Endothelial cell of umbilical vein (primary cell): ENCODE measurements around the gene AGBL4. TPM values are rescaled to one million over a fixed set of nuclear protein-coding genes. Genes with fewer than 3 reads are reported as not detected.

Experiments
- BruUV-seq: library from RNA; stranded (reverse); fragments of 400-500 nt; replicated peaks from 2 replicates; lab custom pipeline; 2021; lab: Mats Ljungman, UMichigan
- CTCF ChIA-PET: fragments of 300-600, 350-600 bp; sonication (Branson Sonifier 250); formaldehyde crosslinking; loops from one replicate; lab custom pipeline; 2021; ENCODE audit warnings: antibody characterized with exemption, inconsistent platforms; lab: Charles Lee
- POLR2A ChIA-PET: fragments of 300-600, 350-600 bp; sonication (Branson Sonifier 250); formaldehyde crosslinking; loops from one replicate; lab custom pipeline; 2021; ENCODE audit warnings: antibody characterized with exemption, inconsistent platforms; lab: Charles Lee
- DNase-seq: peaks from one replicate; pipeline ENCODE4 v3.0.0-alpha.2; 2011; ENCODE audit warnings: low read depth, low spot score
- FAIRE-seq: peaks from 2 replicates; lab custom pipeline; 2011; peaks lifted over from hg19 to GRCh38; lab: Jason Lieb, UNC
- H2AFZ ChIP-seq: 2 replicates; pipeline ENCODE4 v1.6.0; 2012; ENCODE audit warnings: low read depth, low read length, control low read depth, inconsistent platforms
- H3K27ac ChIP-seq: 2 replicates; pipeline ENCODE4 v1.5.1; 2011; ENCODE audit warnings: low read depth, mild to moderate bottlenecking, control low read depth, low read length, moderate library complexity; ENCODE audit not compliant: insufficient read depth
- H3K27me3 ChIP-seq, 2 experiments: 2 replicates each; pipeline versions ENCODE4 v1.6.0 to v1.6.1; 2011; ENCODE audit warnings: low read length in 2 of 2, mixed read lengths in 1 of 2; ENCODE audit not compliant: control insufficient read depth in 2 of 2, insufficient read depth in 2 of 2
- H3K36me3 ChIP-seq, 2 experiments: 2 replicates in 1 of 2; 3 replicates in 1 of 2; pipeline ENCODE4 v1.5.1; 2011; ENCODE audit warnings: low read length in 2 of 2, mild to moderate bottlenecking in 1 of 2, moderate library complexity in 1 of 2; ENCODE audit not compliant: control insufficient read depth in 2 of 2, insufficient read depth in 2 of 2; ENCODE audit errors: extremely low read depth in 1 of 2
- H3K4me1 ChIP-seq: 3 replicates; pipeline ENCODE4 v1.5.1; 2011; ENCODE audit warnings: mild to moderate bottlenecking, low read length; ENCODE audit not compliant: control insufficient read depth, insufficient read depth; ENCODE audit errors: extremely low read depth
- H3K4me2 ChIP-seq: 2 replicates; pipeline ENCODE4 v1.6.1; 2011; ENCODE audit warnings: low read length, control low read depth, mixed read lengths; ENCODE audit not compliant: insufficient read depth
- H3K4me3 ChIP-seq, 3 experiments: fragments of 200-600 bp in 1 of 3; sonication (generic), shearing (Covaris generic) in 1 of 3; replicated peaks in 1 of 3; 2 replicates each; pipeline ENCODE4 v1.5.1; 2011 to 2016; ENCODE audit warnings: control low read depth in 3 of 3, low read length in 3 of 3, mild to moderate bottlenecking in 2 of 3, inconsistent platforms in 1 of 3, low read depth in 1 of 3, moderate library complexity in 1 of 3; ENCODE audit not compliant: insufficient read depth in 1 of 3
- H3K79me2 ChIP-seq: 2 replicates; pipeline ENCODE4 v1.6.0; 2012; ENCODE audit warnings: low read length, inconsistent platforms; ENCODE audit not compliant: control insufficient read depth, insufficient read depth
- H3K9ac ChIP-seq: replicated peaks from 2 replicates; pipeline ENCODE3; 2011; ENCODE audit warnings: low read length, control low read depth; ENCODE audit not compliant: insufficient read depth; ENCODE audit errors: extremely low read depth
- H3K9me1 ChIP-seq: replicated peaks from 3 replicates; pipeline ENCODE4 v1.6.0; 2011; ENCODE audit warnings: mild to moderate bottlenecking, low read length; ENCODE audit not compliant: control insufficient read depth, insufficient read depth; ENCODE audit errors: extremely low read depth
- H3K9me3 ChIP-seq: replicated peaks from 2 replicates; pipeline ENCODE4 v1.5.1; 2012; ENCODE audit warnings: low read length, inconsistent platforms; ENCODE audit not compliant: control insufficient read depth, insufficient read depth
- H4K20me1 ChIP-seq: replicated peaks from 2 replicates; pipeline ENCODE3; 2011; ENCODE audit warnings: mild to moderate bottlenecking, low read length; ENCODE audit not compliant: control insufficient read depth, insufficient read depth; ENCODE audit errors: extremely low read depth
- CTCF ChIP-seq, 2 donors: IDR thresholded peaks; 1 replicate in 1 of 2; 2 replicates in 1 of 2; pipeline ENCODE4 v1.5.1; 2011; ENCODE audit warnings: low read length in 2 of 2, mild to moderate bottlenecking in 2 of 2, moderate library complexity in 2 of 2, control low read depth in 1 of 2, inconsistent platforms in 1 of 2, low read depth in 1 of 2; ENCODE audit not compliant: insufficient read depth in 1 of 2; ENCODE audit errors: extremely low read depth in 1 of 2
- EZH2 ChIP-seq: IDR thresholded peaks from 2 replicates; pipeline ENCODE4 v1.6.1; 2012; ENCODE audit warnings: borderline replicate concordance, low read depth, mild to moderate bottlenecking, moderate library complexity, low read length, inconsistent platforms; ENCODE audit not compliant: severe bottlenecking
- FOS ChIP-seq: IDR thresholded peaks from 2 replicates; pipeline ENCODE4 v1.6.1; 2011; ENCODE audit warnings: mild to moderate bottlenecking, low read length, moderate library complexity, borderline replicate concordance; ENCODE audit not compliant: insufficient read depth
- GATA2 ChIP-seq: IDR thresholded peaks from 2 replicates; pipeline ENCODE4 v1.7.0; 2011; ENCODE audit warnings: low read depth, mild to moderate bottlenecking, moderate library complexity, mixed read lengths, low read length; ENCODE audit not compliant: insufficient read length, insufficient read depth
- JUN ChIP-seq: IDR thresholded peaks from 2 replicates; pipeline ENCODE4 v1.6.1; 2011; ENCODE audit warnings: borderline replicate concordance, low read depth; ENCODE audit not compliant: insufficient read length, insufficient read depth
- MAX ChIP-seq: IDR thresholded peaks from 2 replicates; pipeline ENCODE4 v1.6.1; 2011; ENCODE audit not compliant: insufficient read depth, insufficient read length
- MYC ChIP-seq: IDR thresholded peaks from one replicate; pipeline ENCODE4 v1.6.1; 2011; ENCODE audit warnings: mild to moderate bottlenecking, low read depth, low read length
- POLR2A ChIP-seq: IDR thresholded peaks from 2 replicates; pipeline ENCODE4 v1.6.1; 2012; ENCODE audit warnings: low read depth, mild to moderate bottlenecking, control low read depth, low read length
- POLR2AphosphoS5 ChIP-seq: IDR thresholded peaks from 2 replicates; pipeline ENCODE4 v1.6.1; 2012; ENCODE audit warnings: low read depth, mild to moderate bottlenecking, control low read depth, low read length, moderate library complexity; ENCODE audit not compliant: insufficient read depth
- dilution Hi-C: fragments of 300-500 bp; cut with MboI; formaldehyde crosslinking; loops from one replicate; pipeline ENCODE4 v1.15.0; 2019; ENCODE audit warnings: low sequenced_read_pairs; ENCODE audit not compliant: extremely low pct_ligation_motif_present
- intact Hi-C: fragments of 100-400 bp; cut with micrococcal nuclease; formaldehyde crosslinking; loops from one replicate; pipeline ENCODE4 v1.10.0; 2022
- polyA plus RNA-seq, 4 experiments: library from polyadenylated mRNA; depleted of rRNA in 3 of 4; stranded (reverse) in 3 of 4; unstranded in 1 of 4; fragments of >200 nt; gene quantifications; 2 replicates each; pipeline versions ENCODE4 v1.2.1 to v1.2.3, GENCODE V29; 2011 to 2012; ENCODE audit warnings: missing spikeins in 1 of 4
- total RNA-seq: library from RNA; stranded (reverse); gene quantifications from 2 replicates; pipeline ENCODE4 v1.2.3, GENCODE V29; 2021

The AGBL4 gene
- total and polyA plus RNA-seq, 2 donors (not counting 3 experiments of a cell fraction or from before 2014, with no cell fraction given), result not detected

- Histone ChIP-seq H3K4me3 (no peak overlapping the region), H2AFZ (no peak overlapping the region), H3K9me3 (no peaks in the 10 kb centered on the region), H3K36me3 (no peaks in the 10 kb centered on the region), H3K79me2 (no peaks in the 10 kb centered on the region), H3K27ac (no peak overlapping the region), H3K4me2 (no peak overlapping the region), H3K4me1 (no peaks in the 10 kb centered on the region), H3K9ac (no peak overlapping the region), H3K27me3 (no peaks in the 10 kb centered on the region), H4K20me1 (no peaks in the 10 kb centered on the region), H3K9me1 (no peaks in the 10 kb centered on the region)
- BruUV-seq, result no TSS peak
- ChIA-PET CTCF (no interaction called here), POLR2A (no interaction called here)
- dilution Hi-C loops, result no loop called here
- intact Hi-C loops, result no loop called here
- no peak for TF ChIP-seq POLR2AphosphoS5
- DNase-seq (no peak), FAIRE-seq (no peak)
Observed at GRCh38 chr1:49630156-49630555, 393.6 kb downstream of the AGBL4 start.

- H3K4me2 ChIP-seq, result no peak overlapping the region
- H3K9me1 ChIP-seq, result no peaks in the 10 kb centered on the region
- dilution Hi-C loops (no loop called here), intact Hi-C loops (no loop called here)
- H3K36me3 ChIP-seq, result no peaks in the 10 kb centered on the region
- no peak overlapping the region for H3K9ac ChIP-seq
- ChIA-PET POLR2A (no interaction called here), CTCF (no interaction called here)
- no peaks in the 10 kb centered on the region for H3K4me1 ChIP-seq
- TF ChIP-seq JUN (no peak), CTCF (IDR thresholded peaks at IDR 0.05; ENCODE audit: extremely low read depth in 1 of 2, insufficient read depth in 1 of 2, low read depth in 1 of 2, low read length in 2 of 2) (no peak), GATA2 (no peak), FOS (no peak), MYC (no peak), POLR2AphosphoS5 (no peak), MAX (no peak), EZH2 (no peak), POLR2A (no peak)
- DNase-seq (no peak), FAIRE-seq (no peak)
- H3K79me2 ChIP-seq, result no peaks in the 10 kb centered on the region
- H3K27me3 ChIP-seq, result no peaks in the 10 kb centered on the region
- no peaks in the 10 kb centered on the region for H4K20me1 ChIP-seq
- H3K9me3 ChIP-seq, result peaks cover 1% of the 10 kb centered on the region
- no peak overlapping the region for H3K27ac ChIP-seq
- H2AFZ ChIP-seq, result no peak overlapping the region
- no peak overlapping the region for H3K4me3 ChIP-seq
- no TSS peak for BruUV-seq
Observed at GRCh38 chr1:49627781-49628180, 396.0 kb downstream of the AGBL4 start.
